C1 segment of cervical spinal cord (tissue), 14 donors: ENCODE results near the gene MT1H.
A peak's percentile ranks its signal among the peaks of the same experiment; 100 is the strongest.

Source experiments
- DNase-seq, 14 donors: peaks; one replicate each; lab custom pipeline; 2025; lab: John Stamatoyannopoulos, UW

Gene MT1H

DNA sequence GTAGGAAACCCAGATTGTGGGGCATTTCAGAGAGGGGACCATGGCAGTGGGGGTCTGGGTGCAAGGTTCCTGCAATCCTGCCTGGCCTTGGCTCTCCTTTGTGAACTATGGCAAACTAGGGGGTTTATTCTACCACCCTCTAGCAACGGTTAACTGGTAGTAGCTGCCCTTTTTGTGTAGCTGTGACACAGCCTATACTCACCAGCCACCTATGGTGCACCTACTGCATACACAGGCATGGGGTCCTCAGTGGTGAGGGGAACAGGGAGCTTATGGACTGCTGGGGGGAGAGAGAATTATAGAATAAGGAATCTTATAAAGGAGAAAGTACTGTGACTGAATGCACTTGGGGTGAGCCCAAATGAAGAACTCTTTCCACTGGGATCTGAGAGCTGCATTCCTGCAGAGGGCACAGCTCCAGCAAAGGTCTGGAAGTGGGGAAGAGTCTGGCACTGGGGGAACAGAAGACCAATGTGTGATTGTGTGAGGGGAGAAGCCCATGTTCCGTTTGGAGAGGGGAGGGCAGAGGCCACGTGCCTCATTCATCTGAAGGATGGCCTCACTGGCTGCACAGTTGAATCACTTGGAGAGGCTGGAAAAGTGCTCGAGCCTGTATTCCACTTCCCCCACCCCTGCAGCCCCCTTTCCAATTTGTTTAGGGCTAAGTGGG, 14.8 kb downstream of the MT1H start:
- peak in 4 of 14 donors; percentile 33 to 71 (median 52) for DNase-seq

DNA sequence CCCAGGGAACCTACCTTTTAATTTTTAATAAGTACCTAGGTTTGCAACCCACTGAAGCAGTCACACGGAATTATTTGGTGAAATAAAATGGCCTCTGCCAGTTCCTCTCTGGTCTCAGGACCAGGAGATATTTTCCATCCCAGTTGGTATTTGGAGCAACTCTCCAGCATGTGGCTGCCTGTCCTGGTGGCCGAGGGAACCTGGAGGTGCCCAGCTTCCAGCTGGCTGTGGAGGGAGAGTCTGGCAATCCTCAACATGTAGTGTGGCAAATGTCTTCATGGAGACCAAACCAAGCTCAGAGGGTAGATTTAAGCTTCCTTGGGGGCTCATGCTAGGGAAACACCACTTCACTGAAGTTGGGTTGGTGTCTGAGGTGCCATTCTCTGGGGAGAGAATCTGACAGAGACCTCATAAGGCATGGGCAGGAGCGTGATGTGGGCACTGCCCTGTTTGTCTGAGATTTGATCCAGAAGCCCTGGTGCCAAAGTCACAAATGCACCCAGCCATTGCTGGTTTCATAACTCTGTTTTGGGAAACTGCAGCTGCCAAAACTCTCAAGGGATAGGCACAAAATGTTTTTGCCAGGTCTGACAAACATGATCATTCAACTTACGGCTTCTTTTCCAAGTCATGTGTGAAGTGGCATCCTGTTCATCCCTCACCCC, 15.4 kb downstream of the MT1H start:
- peak in 5 of 14 donors; percentile 33 to 78 (median 67) for DNase-seq

- DNase-seq, result no peak
Measured at GRCh38 chr16:56686758-56687157, 17.1 kb downstream of the MT1H start.

DNA sequence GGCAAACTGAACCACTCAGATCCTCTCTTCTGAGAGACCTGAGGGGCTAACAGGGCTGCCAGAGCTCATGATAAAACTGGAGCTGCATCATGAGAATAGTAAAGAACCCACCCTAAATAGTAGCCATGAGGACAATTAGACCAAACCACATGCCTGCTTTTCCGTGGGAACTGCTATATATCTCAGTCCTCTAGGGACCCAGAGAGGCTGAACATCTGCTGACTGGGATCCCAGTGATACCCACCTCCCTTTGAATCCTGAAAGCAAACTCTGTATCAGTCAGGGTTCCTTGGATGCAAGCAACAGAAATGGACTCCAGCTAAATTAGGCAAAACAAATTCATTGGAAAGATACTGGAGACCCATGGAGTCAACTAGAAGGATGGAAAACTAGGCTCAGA, 19.1 kb downstream of the MT1H start:
- DNase-seq, result no peak

- no peak for DNase-seq
Measured at GRCh38 chr16:56689171-56689570, 19.6 kb downstream of the MT1H start.

- no peak for DNase-seq
Measured at GRCh38 chr16:56690420-56691122, 21.0 kb downstream of the MT1H start.

DNA sequence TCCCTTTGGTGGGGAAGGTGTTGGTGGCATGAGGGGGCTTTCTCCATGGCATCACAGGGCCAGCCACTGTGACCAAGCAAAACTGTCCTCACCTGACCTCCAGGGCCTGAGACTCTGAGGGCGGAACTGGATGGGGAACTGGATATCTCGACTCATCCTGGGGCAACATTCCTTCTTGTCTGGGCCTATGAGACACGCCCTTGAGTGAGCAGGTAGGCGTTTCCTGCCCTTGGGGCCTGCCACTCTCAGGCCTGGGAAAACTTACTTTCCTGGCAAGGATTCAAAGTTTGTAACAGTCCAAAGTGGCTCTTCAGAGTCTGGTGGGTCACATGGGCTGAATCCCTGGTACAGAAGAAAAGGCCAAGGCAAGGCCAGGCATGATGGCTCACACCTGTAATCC, 22.3 kb downstream of the MT1H start:
- DNase-seq, result no peak

- no peak for DNase-seq
Measured at GRCh38 chr16:56695246-56695645, 25.6 kb downstream of the MT1H start.

- DNase-seq, result no peak
Measured at GRCh38 chr16:56697456-56698155, 28.0 kb downstream of the MT1H start.

DNA sequence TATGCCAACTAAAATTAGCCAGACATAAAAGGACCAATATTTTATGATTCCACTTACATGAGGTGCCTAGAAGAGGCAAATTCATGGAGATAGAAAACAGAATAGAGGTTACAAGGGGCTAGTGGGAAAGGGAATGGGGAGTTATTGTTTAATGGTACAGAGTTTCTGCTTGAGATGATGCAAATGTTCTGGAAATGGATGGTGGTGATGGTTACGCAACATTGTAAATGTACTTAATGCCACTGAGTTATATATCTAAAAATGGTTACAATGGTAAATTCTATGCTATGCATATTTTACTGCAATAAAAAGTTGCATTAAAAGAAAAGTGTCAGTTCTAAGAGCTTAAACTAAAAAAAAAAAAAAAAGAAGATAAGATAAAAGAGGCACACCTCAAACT, 30.6 kb downstream of the MT1H start:
- no peak for DNase-seq

- no peak for DNase-seq
Measured at GRCh38 chr16:56700631-56701030, 31.0 kb downstream of the MT1H start.

DNA sequence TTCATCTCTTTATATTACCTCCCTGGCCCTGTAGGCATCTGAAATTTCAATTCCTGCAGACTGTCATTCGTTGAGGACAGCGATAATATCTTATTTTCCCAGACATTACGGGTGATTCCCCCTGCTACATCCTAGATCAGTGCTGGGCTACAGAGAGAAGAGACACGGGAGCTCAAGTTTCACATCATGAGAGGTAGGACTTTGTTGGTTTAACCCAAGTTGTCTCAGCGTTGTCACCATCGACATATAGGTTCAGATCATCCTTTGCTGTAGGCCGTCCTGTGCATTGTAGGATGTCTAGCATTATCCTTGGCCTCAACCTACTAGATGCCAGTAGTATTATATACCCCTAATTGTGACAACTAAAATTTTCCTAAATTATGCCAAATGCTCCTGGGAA, 31.9 kb downstream of the MT1H start:
- no peak for DNase-seq

DNA sequence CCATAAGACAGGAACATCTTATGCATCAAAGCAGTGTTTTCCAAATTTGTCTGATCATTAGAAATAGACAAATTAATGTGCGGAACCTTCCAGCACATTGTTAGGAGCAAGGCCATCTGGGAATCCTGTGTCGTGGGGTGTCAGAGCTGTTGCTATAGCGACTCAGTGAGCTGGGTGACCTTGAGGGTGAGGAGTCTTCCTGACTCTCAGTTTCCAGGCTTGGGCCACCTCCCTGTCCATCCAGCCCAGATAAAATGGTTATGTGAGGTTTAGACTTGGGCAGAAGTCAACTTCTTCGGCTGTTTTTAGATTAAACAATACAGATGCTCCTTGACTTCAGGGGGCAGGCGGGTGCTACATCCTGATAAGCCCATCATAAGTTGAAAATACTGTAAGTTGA, 33.2 kb downstream of the MT1H start:
- no peak for DNase-seq

GRCh38 chr16:56708525-56709442, 39.2 kb downstream of the MT1H start:
- no peak for DNase-seq

- no peak for DNase-seq
Measured at GRCh38 chr16:56709443-56710040, 39.9 kb downstream of the MT1H start.

GRCh38 chr16:56710181-56710737, 40.6 kb downstream of the MT1H start:
- no peak for DNase-seq

DNA sequence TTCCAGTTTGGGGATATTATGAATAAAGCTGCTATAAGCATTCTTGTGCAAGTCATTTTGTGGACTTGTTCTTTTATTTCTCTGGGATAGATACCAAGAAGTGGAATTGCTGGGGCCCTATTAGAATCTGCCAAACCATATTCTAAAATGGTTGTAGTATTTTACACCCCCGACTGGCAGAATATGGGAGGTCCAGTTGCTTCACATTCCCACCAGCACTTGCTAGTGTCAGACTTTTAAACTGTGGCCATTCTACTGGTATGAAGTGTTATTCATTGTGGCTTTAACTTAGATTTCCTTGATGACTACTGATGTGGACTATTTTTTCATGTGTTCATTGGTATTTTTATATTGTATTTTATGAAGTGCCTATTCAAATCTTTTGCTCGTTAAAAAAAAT, 42.2 kb downstream of the MT1H start:
- no peak for DNase-seq

- no peak for DNase-seq
Measured at GRCh38 chr16:56713794-56714193, 44.2 kb downstream of the MT1H start.

- DNase-seq, result no peak
Measured at GRCh38 chr16:56715126-56715525, 45.5 kb downstream of the MT1H start.

- DNase-seq, result no peak
Measured at GRCh38 chr16:56716761-56717160, 47.1 kb downstream of the MT1H start.
